DND-41 (cell line): Measurements from ENCODE around the gene NSG1.

Experiments
- CTCF ChIP-seq: IDR thresholded peaks from 2 replicates; pipeline ENCODE4 v1.5.1; 2012; ENCODE audit warnings: borderline replicate concordance, low read length, moderate library complexity, mild to moderate bottlenecking; ENCODE audit not compliant: poor library complexity, severe bottlenecking; ENCODE audit errors: extremely low read depth
- EZH2 ChIP-seq: IDR thresholded peaks from 3 replicates; pipeline ENCODE4 v1.6.1; 2012; ENCODE audit warnings: borderline replicate concordance, low read depth, mild to moderate bottlenecking, moderate library complexity, low read length, inconsistent platforms; ENCODE audit not compliant: severe bottlenecking

- TF ChIP-seq CTCF, result no peak
- TF ChIP-seq EZH2, result no peak
These were observed 1.1 kb upstream of the NSG1 start for GRCh38 chr4:4385729-4386295.
